ENCODE results near the gene NADK2. TPM values are rescaled to one million over a fixed set of nuclear protein-coding genes. Genes with fewer than 3 reads are reported as not detected.

Gene NADK2
- total and polyA plus RNA-seq, 9 of the 15 experiments (the other 6 are each of a cell fraction or from before 2014, with no cell fraction given), result 10.6 to 41.0 (median 24.0) TPM

DNA sequence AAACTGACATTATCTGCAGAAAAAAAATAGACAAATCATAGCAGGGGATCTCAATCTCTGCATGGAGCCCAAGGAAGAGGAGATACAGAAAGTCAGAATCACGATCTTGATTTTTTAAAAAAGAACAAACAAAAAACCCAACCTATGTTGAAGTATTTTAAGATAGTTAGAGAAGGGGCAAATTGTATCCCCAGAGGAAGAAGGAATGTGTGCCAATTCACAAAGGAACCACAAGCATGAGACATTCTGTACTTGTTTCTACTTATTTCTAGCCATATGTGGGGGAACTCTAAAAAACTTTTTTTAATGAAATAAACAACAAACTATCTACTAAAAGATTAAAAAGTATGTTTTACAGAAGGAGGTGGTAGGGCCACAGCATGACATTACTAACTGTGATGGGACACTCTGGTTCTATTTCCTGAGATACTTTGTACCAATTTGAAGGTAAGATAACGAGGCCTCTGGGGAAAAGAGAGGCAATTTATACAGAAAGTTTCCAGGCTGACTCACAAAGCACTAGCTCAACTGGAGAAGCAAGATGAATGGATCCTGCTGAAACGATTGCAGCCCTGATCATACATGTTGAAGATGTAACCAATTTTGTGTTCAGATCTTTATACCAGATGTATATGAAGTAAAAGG lies 37.5 kb upstream of the NADK2 start:
- in situ Hi-C loops (cut with MboI), result no loop called here
- no peak for TF ChIP-seq SMARCB1 (IDR thresholded peaks at IDR 0.05; ENCODE audit: insufficient read length, low read depth)
- TF ChIP-seq, protein P1, sequence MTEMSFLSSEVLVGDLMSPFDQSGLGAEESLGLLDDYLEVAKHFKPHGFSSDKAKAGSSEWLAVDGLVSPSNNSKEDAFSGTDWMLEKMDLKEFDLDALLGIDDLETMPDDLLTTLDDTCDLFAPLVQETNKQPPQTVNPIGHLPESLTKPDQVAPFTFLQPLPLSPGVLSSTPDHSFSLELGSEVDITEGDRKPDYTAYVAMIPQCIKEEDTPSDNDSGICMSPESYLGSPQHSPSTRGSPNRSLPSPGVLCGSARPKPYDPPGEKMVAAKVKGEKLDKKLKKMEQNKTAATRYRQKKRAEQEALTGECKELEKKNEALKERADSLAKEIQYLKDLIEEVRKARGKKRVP (CRISPR knock-in tag; IDR thresholded peaks at IDR 0.05), result no peak
- no peak for TF ChIP-seq NRF1 (conservative IDR thresholded peaks at IDR 0.05 in 1 of 2, IDR thresholded peaks at IDR 0.05 in 1 of 2)
- TF ChIP-seq PHB2 (IDR thresholded peaks at IDR 0.05; ENCODE audit: low read depth), result no peak
- TF ChIP-seq POLR2A (conservative IDR thresholded peaks at IDR 0.05), result no peak
- no peak for TF ChIP-seq ZC3H8 (IDR thresholded peaks at IDR 0.05)
- no peak for TF ChIP-seq PURB (CRISPR knock-in tag; IDR thresholded peaks at IDR 0.05; ENCODE audit: low read depth)
- TF ChIP-seq ADNP (tag; IDR thresholded peaks at IDR 0.05), result no peak
- no peak for TF ChIP-seq GABPB1 (CRISPR knock-in tag; IDR thresholded peaks at IDR 0.05)
- no peak for TF ChIP-seq SRF (CRISPR knock-in tag; IDR thresholded peaks at IDR 0.05)
- no peak for TF ChIP-seq ZBED1 (IDR thresholded peaks at IDR 0.05)
- TF ChIP-seq, protein P2, sequence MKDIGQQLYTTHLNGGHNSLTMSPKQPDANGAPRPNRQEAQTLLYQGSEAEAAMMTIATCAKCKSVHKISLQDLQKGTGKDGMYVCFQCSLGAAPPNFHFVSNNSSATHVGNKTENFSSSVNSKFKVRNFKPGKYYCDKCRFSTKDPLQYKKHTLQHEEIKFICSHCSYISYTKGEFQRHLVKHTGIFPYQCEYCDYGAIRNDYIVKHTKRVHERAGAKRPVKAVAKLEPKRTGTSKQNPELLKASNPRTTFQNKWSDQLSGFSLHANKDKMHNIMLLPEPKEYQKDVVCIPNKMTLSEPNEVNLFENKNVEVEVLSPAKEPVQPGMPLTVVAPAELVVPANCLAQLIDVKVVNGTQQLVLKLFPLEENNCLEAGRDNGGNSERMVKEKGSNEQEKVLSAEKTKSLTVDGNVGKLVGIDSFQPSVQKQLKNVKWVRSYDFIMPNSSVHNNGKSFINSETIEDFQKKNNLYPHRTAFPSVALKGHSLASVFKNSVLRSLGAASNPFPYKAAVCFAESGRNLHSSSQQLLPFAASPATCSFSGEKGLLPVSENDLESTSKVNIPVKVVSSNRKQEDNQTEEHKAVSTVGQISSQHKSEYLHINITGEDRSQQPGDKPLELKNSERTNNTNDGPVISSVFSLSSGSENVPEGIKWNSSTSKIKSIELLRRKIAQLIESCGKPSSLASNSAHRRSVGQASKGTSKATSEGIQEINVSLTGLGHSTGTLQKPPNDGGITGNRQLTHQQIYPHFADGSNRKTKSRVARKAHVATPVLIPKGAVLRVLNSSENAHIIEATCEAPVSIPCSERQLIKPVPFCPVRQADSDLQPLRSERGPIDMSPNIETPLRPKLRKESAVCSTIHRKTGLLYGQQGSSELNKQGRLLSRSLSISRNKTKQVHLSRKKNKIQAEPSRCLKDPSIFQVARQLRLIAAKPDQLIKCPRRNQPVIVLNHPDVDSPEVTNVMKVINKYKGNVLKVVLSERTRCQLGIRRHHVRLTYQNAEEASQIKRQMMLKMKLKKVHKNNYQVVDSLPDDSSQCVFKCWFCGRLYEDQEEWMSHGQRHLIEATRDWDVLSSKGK (CRISPR knock-in tag; IDR thresholded peaks at IDR 0.05), result no peak
- TF ChIP-seq, protein P3, sequence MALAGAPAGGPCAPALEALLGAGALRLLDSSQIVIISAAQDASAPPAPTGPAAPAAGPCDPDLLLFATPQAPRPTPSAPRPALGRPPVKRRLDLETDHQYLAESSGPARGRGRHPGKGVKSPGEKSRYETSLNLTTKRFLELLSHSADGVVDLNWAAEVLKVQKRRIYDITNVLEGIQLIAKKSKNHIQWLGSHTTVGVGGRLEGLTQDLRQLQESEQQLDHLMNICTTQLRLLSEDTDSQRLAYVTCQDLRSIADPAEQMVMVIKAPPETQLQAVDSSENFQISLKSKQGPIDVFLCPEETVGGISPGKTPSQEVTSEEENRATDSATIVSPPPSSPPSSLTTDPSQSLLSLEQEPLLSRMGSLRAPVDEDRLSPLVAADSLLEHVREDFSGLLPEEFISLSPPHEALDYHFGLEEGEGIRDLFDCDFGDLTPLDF (CRISPR knock-in tag; IDR thresholded peaks at IDR 0.05), result no peak
- TF ChIP-seq ZNF717 (CRISPR knock-in tag; IDR thresholded peaks at IDR 0.05), result no peak
- TF ChIP-seq, protein P4, sequence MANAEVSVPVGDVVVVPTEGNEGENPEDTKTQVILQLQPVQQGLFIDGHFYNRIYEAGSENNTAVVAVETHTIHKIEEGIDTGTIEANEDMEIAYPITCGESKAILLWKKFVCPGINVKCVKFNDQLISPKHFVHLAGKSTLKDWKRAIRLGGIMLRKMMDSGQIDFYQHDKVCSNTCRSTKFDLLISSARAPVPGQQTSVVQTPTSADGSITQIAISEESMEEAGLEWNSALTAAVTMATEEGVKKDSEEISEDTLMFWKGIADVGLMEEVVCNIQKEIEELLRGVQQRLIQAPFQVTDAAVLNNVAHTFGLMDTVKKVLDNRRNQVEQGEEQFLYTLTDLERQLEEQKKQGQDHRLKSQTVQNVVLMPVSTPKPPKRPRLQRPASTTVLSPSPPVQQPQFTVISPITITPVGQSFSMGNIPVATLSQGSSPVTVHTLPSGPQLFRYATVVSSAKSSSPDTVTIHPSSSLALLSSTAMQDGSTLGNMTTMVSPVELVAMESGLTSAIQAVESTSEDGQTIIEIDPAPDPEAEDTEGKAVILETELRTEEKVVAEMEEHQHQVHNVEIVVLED (CRISPR knock-in tag; IDR thresholded peaks at IDR 0.05), result no peak
- no peak for TF ChIP-seq HDAC6 (IDR thresholded peaks at IDR 0.05; ENCODE audit: low read depth, low read length)

More for the DNA sequence above, 37.5 kb upstream of the NADK2 start:
- CTCF ChIA-PET (ENCODE audit: low intra/inter-chr PET ratio), result no interaction called here
- Histone ChIP-seq H3K9me1 (ENCODE audit: control insufficient read depth, insufficient read depth, low read length) (no peaks in the 10 kb centered on the region), H4K20me1 (replicated peaks; ENCODE audit: control insufficient read depth, insufficient read depth, low read length) (no peaks in the 10 kb centered on the region), H3K9me3 (replicated peaks; ENCODE audit: control insufficient read depth, insufficient read depth, low read depth, low read length) (no peaks in the 10 kb centered on the region), H3K4me3 (no peak overlapping the region), H3K27ac (ENCODE audit: extremely low read depth, low read depth, low read length) (no peak overlapping the region), H3K79me2 (ENCODE audit: control insufficient read depth, insufficient read depth, low read length) (no peaks in the 10 kb centered on the region), H3K27me3 (ENCODE audit: control insufficient read depth in 2 of 2, insufficient read depth in 2 of 2, low read length in 2 of 2) (peaks cover 0 to 2% of the 10 kb centered on the region in 2 experiments; a peak in 1 of 5 replicates), H2AFZ (ENCODE audit: low read depth, low read length) (no peak overlapping the region), H3K36me3 (ENCODE audit: control insufficient read depth, insufficient read depth, low read length) (no peaks in the 10 kb centered on the region), H3K4me1 (replicated peaks in 1 of 2; ENCODE audit: control insufficient read depth in 2 of 2, insufficient read depth in 2 of 2, low read length in 2 of 2) (no peaks in the 10 kb centered on the region), H3K4me2 (ENCODE audit: insufficient read depth, low read length) (no peak overlapping the region), H3K9ac (ENCODE audit: insufficient read depth in 1 of 2, low read depth in 2 of 2, low read length in 2 of 2) (no peak overlapping the region)
- peak; percentile 6 for FAIRE-seq
- no peak for DNase-seq (ENCODE audit: extremely low read depth in 1 of 4, low spot score in 3 of 4)
- 0% methylated on average over 3 of the region's 3 CpGs for WGBS (ENCODE audit: insufficient coverage, low coverage, missing lambda C conversion rate)
- intact Hi-C loops (cut with micrococcal nuclease), result no loop called here
- POLR2A ChIA-PET, result no interaction called here
- ATAC-seq, result no peak
- no TSS peak for BruUV-seq (replicated peaks)

Data from K562 (cell line).